Lower lobe of right lung (tissue), 2 donors: ENCODE results near the gene LIAS. TPM values are rescaled to one million over a fixed set of nuclear protein-coding genes. Genes with fewer than 3 reads are reported as not detected.

Experiments
- ATAC-seq, 2 donors: fragments of 200-7000 bp; cut with Tn5 transposase; one replicate each; pipeline ENCODE4 v1.9.1; 2020 to 2022; ENCODE audit warnings: mild to moderate bottlenecking in 2 of 2, moderate library complexity in 2 of 2
- DNase-seq: peaks from one replicate; pipeline ENCODE4 v3.0.0-alpha.2; 2020
- H3K27ac ChIP-seq: fragments of 200-600 bp; one replicate; pipeline ENCODE4 v1.8.0; 2022
- H3K27me3 ChIP-seq: fragments of 200-600 bp; one replicate; pipeline ENCODE4 v1.8.0; 2022; ENCODE audit warnings: low read depth
- H3K36me3 ChIP-seq: fragments of 200-600 bp; one replicate; pipeline ENCODE4 v1.8.0; 2022; ENCODE audit warnings: mild to moderate bottlenecking
- H3K4me1 ChIP-seq: fragments of 200-600 bp; one replicate; pipeline ENCODE4 v1.8.0; 2022
- H3K4me3 ChIP-seq: fragments of 200-600 bp; one replicate; pipeline ENCODE4 v1.8.0; 2022; ENCODE audit warnings: mild to moderate bottlenecking
- H3K9me3 ChIP-seq: fragments of 200-600 bp; one replicate; pipeline ENCODE4 v1.8.0; 2022
- CTCF ChIP-seq: fragments of 200-600 bp; IDR thresholded peaks from one replicate; pipeline ENCODE4 v1.8.0; 2022; ENCODE audit warnings: antibody characterized with exemption, mild to moderate bottlenecking
- intact Hi-C: fragments of 100-400 bp; cut with DNase I; formaldehyde crosslinking; loops from one replicate; pipeline ENCODE4 v1.11.0; 2022
- total RNA-seq: library from RNA; stranded (reverse); fragmentation: NEBNext Ultra II Directional; extraction: Animal tissue kit (Norgen Biotek cat#: 25700); gene quantifications from one replicate; pipeline ENCODE4 v1.2.1, GENCODE V29; 2021
- donor health status: DM: no; HTN: yes; CAD: no; lungs with severe emphysema.

The LIAS gene
- total RNA-seq, 1 donor from 2014 or later: 13.7 TPM

GRCh38 chr4:39451423-39452023 lies 7.3 kb upstream of the LIAS start:
- intact Hi-C loops: no loop called here
- peaks cover 73% of the 10 kb centered on the region for H3K36me3 ChIP-seq
- H3K27ac ChIP-seq: no peak overlapping the region
- ATAC-seq (no peak), DNase-seq (no peak)
- H3K4me3 ChIP-seq: no peak overlapping the region
- H3K27me3 ChIP-seq: no peaks in the 10 kb centered on the region
- TF ChIP-seq CTCF: no peak
- H3K9me3 ChIP-seq: no peaks in the 10 kb centered on the region
- H3K4me1 ChIP-seq: peaks cover 23% of the 10 kb centered on the region

DNA sequence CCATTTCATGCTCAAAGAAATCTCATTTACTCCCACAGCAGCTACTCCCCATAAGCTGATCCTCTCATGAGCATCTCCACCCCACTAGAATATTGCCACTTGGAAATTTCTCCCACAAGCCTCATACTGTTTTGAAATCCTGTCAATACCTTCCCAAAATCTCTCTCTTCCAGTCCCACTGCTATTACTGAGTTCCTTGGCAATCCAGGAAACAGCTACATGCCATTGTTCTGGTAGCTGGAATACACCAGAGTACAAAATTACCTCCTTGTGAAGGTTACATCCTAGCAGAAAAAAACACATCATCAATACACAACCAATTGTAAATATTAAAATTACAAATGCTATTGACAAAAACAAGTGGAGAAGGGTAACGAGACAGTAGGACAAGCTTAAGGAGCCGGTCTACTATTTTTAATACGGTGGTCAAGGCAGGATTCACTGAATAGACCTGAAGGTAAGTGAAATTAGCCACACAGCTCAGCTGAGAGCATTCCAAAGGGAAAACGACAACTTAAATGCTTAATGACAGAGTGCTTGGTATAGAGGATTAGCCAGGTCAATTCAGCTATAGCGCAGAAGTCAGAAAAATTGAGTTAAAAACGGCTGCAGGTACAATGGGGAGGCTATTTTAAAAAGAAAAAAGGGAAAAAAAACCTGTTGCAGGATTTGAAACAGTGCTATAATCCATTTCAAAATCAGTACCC lies 6.5 kb upstream of the LIAS start:
- Histone ChIP-seq H3K27me3 (no peaks in the 10 kb centered on the region), H3K9me3 (no peaks in the 10 kb centered on the region), H3K4me1 (peaks cover 24% of the 10 kb centered on the region), H3K27ac (no peak overlapping the region), H3K4me3 (no peak overlapping the region), H3K36me3 (peaks cover 80% of the 10 kb centered on the region)
- intact Hi-C loops: no loop called here
- no peak for TF ChIP-seq CTCF
- no peak for ATAC-seq
- DNase-seq: no peak

DNA sequence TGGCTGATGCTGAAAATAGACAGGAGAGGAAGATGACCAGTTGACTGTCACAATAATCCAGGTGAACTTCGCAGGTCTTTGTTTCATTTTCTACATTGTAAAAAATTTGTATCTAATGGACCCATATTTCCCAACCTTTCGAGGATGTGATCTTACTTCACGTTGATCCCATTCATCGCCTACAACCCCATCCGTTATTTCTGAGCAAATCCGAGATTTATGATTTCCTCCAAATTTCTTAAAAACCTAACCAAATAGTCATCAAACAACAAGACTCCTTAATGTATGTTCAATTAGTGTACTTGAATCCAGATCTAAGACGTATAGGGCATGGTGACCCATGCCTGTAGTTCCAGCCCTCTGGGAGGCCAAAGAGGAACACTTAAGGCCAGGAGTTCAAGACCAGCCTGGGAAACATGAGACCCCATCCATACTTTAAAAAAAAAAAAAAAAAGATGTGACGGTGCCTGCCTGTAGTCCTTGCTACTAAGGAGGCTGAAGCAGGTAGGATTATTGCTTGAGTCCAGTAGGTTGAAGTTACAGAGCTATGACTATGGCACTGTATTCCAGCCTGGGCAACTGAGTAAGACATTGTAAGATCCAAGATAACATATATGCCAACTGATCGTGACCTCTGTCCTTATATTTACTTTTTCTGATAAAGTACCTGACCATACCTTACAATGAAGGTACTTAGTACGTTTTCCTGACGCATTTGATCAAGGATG lies 5.8 kb upstream of the LIAS start:
- no peak for DNase-seq
- H3K4me3 ChIP-seq: no peak overlapping the region
- no peaks in the 10 kb centered on the region for H3K27me3 ChIP-seq
- intact Hi-C loops: no loop called here
- TF ChIP-seq CTCF: no peak
- H3K9me3 ChIP-seq: no peaks in the 10 kb centered on the region
- H3K36me3 ChIP-seq: peaks cover 87% of the 10 kb centered on the region
- H3K4me1 ChIP-seq: peaks cover 26% of the 10 kb centered on the region
- no peak for ATAC-seq
- H3K27ac ChIP-seq: no peak overlapping the region

- DNase-seq: no peak
- Histone ChIP-seq H3K9me3 (no peaks in the 10 kb centered on the region), H3K27ac (no peak overlapping the region), H3K27me3 (no peaks in the 10 kb centered on the region), H3K4me1 (peaks cover 27% of the 10 kb centered on the region), H3K36me3 (peaks cover 86% of the 10 kb centered on the region), H3K4me3 (no peak overlapping the region)
- TF ChIP-seq CTCF: no peak
- ATAC-seq: no peak
- intact Hi-C loops: no loop called here
Measured at GRCh38 chr4:39453738-39454137, 5.1 kb upstream of the LIAS start.

- H3K9me3 ChIP-seq: no peaks in the 10 kb centered on the region
- H3K4me3 ChIP-seq: no peak overlapping the region
- peaks cover 27% of the 10 kb centered on the region for H3K4me1 ChIP-seq
- no peak overlapping the region for H3K27ac ChIP-seq
- ATAC-seq (no peak), DNase-seq (no peak)
- no peak for TF ChIP-seq CTCF
- peaks cover 74% of the 10 kb centered on the region for H3K36me3 ChIP-seq
- no peaks in the 10 kb centered on the region for H3K27me3 ChIP-seq
- intact Hi-C loops: no loop called here
Measured at GRCh38 chr4:39455486-39455885, 3.4 kb upstream of the LIAS start.
